K562 (cell line): ENCODE measurements around the gene NFIC. TPM values are rescaled to one million over a fixed set of nuclear protein-coding genes. Genes with fewer than 3 reads are reported as not detected.

Source experiments
- ATAC-seq: fragments of 200-7000 bp; cut with Tn5 transposase; 3 replicates; pipeline ENCODE4 v1.9.1; 2020; ENCODE audit warnings: moderate library complexity
- BruUV-seq: library from RNA; stranded (reverse); fragments of 400-500 nt; replicated peaks from 2 replicates; lab custom pipeline; 2021; lab: Mats Ljungman, UMichigan
- CTCF ChIA-PET: fragments of 300-600 bp; formaldehyde crosslinking; extraction: SDS; loops from one replicate; lab custom pipeline; 2021; ENCODE audit warnings: low intra/inter-chr PET ratio; lab: Yijun Ruan, JAX
- POLR2A ChIA-PET: fragments of 300-600, 350-650 bp; sonication (Branson Sonifier 250); formaldehyde crosslinking; extraction: SDS; loops from one replicate; lab custom pipeline; 2021; ENCODE audit warnings: antibody characterized with exemption, inconsistent platforms; lab: Yijun Ruan, JAX
- DNase-seq, 4 experiments: peaks; one replicate each; pipeline versions ENCODE4 v3.0.0 to v3.0.0-alpha.2; 2011 to 2018; ENCODE audit warnings: low spot score in 3 of 4, mixed read lengths in 3 of 4; ENCODE audit errors: extremely low read depth in 1 of 4
- FAIRE-seq: peaks from 2 replicates; lab custom pipeline; 2011; peaks lifted over from hg19 to GRCh38; lab: Jason Lieb, UNC
- H2AFZ ChIP-seq: 2 replicates; pipeline ENCODE4 v1.6.0; 2011; ENCODE audit warnings: low read depth, low read length, control low read depth, inconsistent platforms
- H3K27ac ChIP-seq: fragments of 200-600 bp; 3 replicates; pipeline ENCODE4 v1.8.0; 2011; ENCODE audit warnings: low read depth, mild to moderate bottlenecking, control low read depth, inconsistent platforms, low read length, moderate library complexity, mixed read lengths; ENCODE audit errors: extremely low read depth
- H3K27me3 ChIP-seq, 2 experiments: fragments of 300-600 bp in 1 of 2; 2 replicates in 1 of 2; 3 replicates in 1 of 2; pipeline versions ENCODE4 v1.6.0 to v1.8.0; 2011; ENCODE audit warnings: inconsistent platforms in 2 of 2, low read length in 2 of 2, mild to moderate bottlenecking in 1 of 2, mixed read lengths in 1 of 2, moderate library complexity in 1 of 2; ENCODE audit not compliant: control insufficient read depth in 2 of 2, insufficient read depth in 2 of 2
- H3K36me3 ChIP-seq: fragments of 300-600 bp; 3 replicates; pipeline ENCODE4 v1.8.0; 2011; ENCODE audit warnings: mild to moderate bottlenecking, low read length, inconsistent platforms; ENCODE audit not compliant: control insufficient read depth, insufficient read depth
- H3K4me1 ChIP-seq, 2 experiments: fragments of 200-600 bp in 1 of 2; replicated peaks in 1 of 2; 2 replicates in 1 of 2; 3 replicates in 1 of 2; pipeline versions ENCODE4 v1.5.1 to v1.8.0; 2011; ENCODE audit warnings: inconsistent platforms in 2 of 2, low read length in 2 of 2, mild to moderate bottlenecking in 1 of 2, mixed read lengths in 1 of 2, moderate library complexity in 1 of 2; ENCODE audit not compliant: control insufficient read depth in 2 of 2, insufficient read depth in 2 of 2
- H3K4me2 ChIP-seq: 2 replicates; pipeline ENCODE4 v1.6.1; 2011; ENCODE audit warnings: low read length, control low read depth, inconsistent platforms, mixed read lengths; ENCODE audit not compliant: insufficient read depth
- H3K4me3 ChIP-seq: fragments of 200-600 bp; sonication (generic), shearing (Covaris generic); 2 replicates; pipeline ENCODE4 v1.5.1; 2016; ENCODE audit warnings: control low read depth, inconsistent platforms
- H3K79me2 ChIP-seq: fragments of 200-600 bp; 3 replicates; pipeline ENCODE4 v1.8.0; 2011; ENCODE audit warnings: low read length, inconsistent platforms; ENCODE audit not compliant: control insufficient read depth, insufficient read depth
- H3K9ac ChIP-seq, 2 experiments: 2 replicates each; pipeline versions ENCODE4 v1.6.0 to v1.6.1; 2011; ENCODE audit warnings: low read depth in 2 of 2, low read length in 2 of 2, control low read depth in 1 of 2, inconsistent platforms in 1 of 2, mild to moderate bottlenecking in 1 of 2, mixed read lengths in 1 of 2; ENCODE audit not compliant: insufficient read depth in 1 of 2
- H3K9me1 ChIP-seq: one replicate; pipeline ENCODE4 v1.6.0; 2011; ENCODE audit warnings: inconsistent platforms, mild to moderate bottlenecking, low read length, moderate library complexity; ENCODE audit not compliant: control insufficient read depth, insufficient read depth
- H3K9me3 ChIP-seq: replicated peaks from 2 replicates; pipeline ENCODE4 v1.5.1; 2011; ENCODE audit warnings: low read depth, low read length, inconsistent platforms; ENCODE audit not compliant: control insufficient read depth, insufficient read depth
- H4K20me1 ChIP-seq: replicated peaks from 2 replicates; pipeline ENCODE4 v1.6.1; 2011; ENCODE audit warnings: low read length, inconsistent platforms, mixed read lengths; ENCODE audit not compliant: control insufficient read depth, insufficient read depth
- ARID2 ChIP-seq: fragments of 450-650 bp; IDR thresholded peaks from 2 replicates; pipeline ENCODE4 v1.6.1; 2017; ENCODE audit warnings: antibody characterized with exemption, mild to moderate bottlenecking
- CAMTA2 ChIP-seq: fragments of 250-450 bp; sonication (Bioruptor Pico); conservative IDR thresholded peaks from 2 replicates; pipeline ENCODE4 v1.5.1; 2022
- CREB5 ChIP-seq: fragments of 250-450 bp; sonication (Bioruptor Pico); IDR thresholded peaks from 2 replicates; pipeline ENCODE4 v1.5.0; 2020; ENCODE audit warnings: mild to moderate bottlenecking
- ETS2 ChIP-seq: IDR thresholded peaks from 2 replicates; pipeline ENCODE4 v1.6.1; 2016; ENCODE audit warnings: borderline replicate concordance, missing genetic modification characterization, mild to moderate bottlenecking, moderate library complexity, missing compliant biosample characterization; ENCODE audit not compliant: poor library complexity, severe bottlenecking
- HCFC1 ChIP-seq: IDR thresholded peaks from 2 replicates; pipeline ENCODE4 v1.6.1; 2012; ENCODE audit warnings: low read depth, low read length, improper control_type of control experiment
- IRF1 ChIP-seq: sonication (generic); formaldehyde crosslinking; IDR thresholded peaks from 2 replicates; pipeline ENCODE4 v1.8.0; 2022; ENCODE audit warnings: missing genetic modification reagents, mild to moderate bottlenecking, borderline replicate concordance
- NFIC ChIP-seq: fragments of 450-650 bp; IDR thresholded peaks from 2 replicates; pipeline ENCODE4 v1.6.1; 2017; ENCODE audit warnings: mild to moderate bottlenecking, inconsistent platforms
- SP1 ChIP-seq: sonication (generic); formaldehyde crosslinking; IDR thresholded peaks from 2 replicates; pipeline ENCODE4 v1.8.1; 2022; ENCODE audit warnings: mild to moderate bottlenecking, missing genetic modification reagents
- U2AF2 ChIP-seq: fragments of 200-400 bp; formaldehyde crosslinking; optimal IDR thresholded peaks from 2 replicates; pipeline ENCODE3; 2017; ENCODE audit warnings: low read depth, mild to moderate bottlenecking, low read length
- XRCC4 ChIP-seq: IDR thresholded peaks from one replicate; pipeline ENCODE4 v1.6.1; 2011; ENCODE audit not compliant: insufficient read depth, insufficient read length; ENCODE audit errors: extremely low read depth
- ZNF507 ChIP-seq: conservative IDR thresholded peaks from 2 replicates; pipeline ENCODE4 v1.6.1; 2017; ENCODE audit warnings: missing genetic modification characterization, missing compliant biosample characterization
- WGBS: fragments of 100-300 bp; shearing (Covaris generic); methylation state at CpG from one replicate; pipeline ENCODE4 v1.1.6; 2016; ENCODE audit warnings: low coverage, mixed read lengths; ENCODE audit not compliant: insufficient coverage; ENCODE audit errors: missing lambda C conversion rate; 5-methylcytosine and 5-hydroxymethylcytosine counted together
- in situ Hi-C: fragments of 300-500 bp; cut with MboI; formaldehyde crosslinking; loops from 4 replicates; pipeline ENCODE4 v1.15.0; 2018; ENCODE audit warnings: inconsistent platforms, mixed read lengths
- intact Hi-C: fragments of 100-400 bp; cut with micrococcal nuclease; formaldehyde crosslinking; loops from 2 replicates; pipeline ENCODE4 v1.14.2; 2022
- polyA plus RNA-seq, 8 experiments: library from polyadenylated mRNA; depleted of rRNA in 4 of 8; stranded (reverse) in 5 of 8; unstranded in 3 of 8; fragments of >200 nt; fragmentation: Nextera tagmentation in 2 of 8; fragmentation: Illumina TruSeq in 1 of 8; extraction: Ambion mirVana in 2 of 8; extraction: Trizol in 1 of 8; gene quantifications; 2 replicates each; pipeline versions ENCODE4 v1.2.1 to v1.2.3, GENCODE V29; 2011 to 2014; ENCODE audit warnings: inconsistent platforms in 1 of 8, missing spikeins in 1 of 8
- total RNA-seq, 7 experiments: library from RNA; depleted of rRNA in 6 of 7; stranded (reverse); fragments of >200 nt in 6 of 7; fragmentation: Illumina TruSeq in 2 of 7; extraction: Trizol in 2 of 7; gene quantifications; 2 replicates each; pipeline versions ENCODE4 v1.2.1 to v1.2.3, GENCODE V29; 2011 to 2021; ENCODE audit warnings: low replicate concordance in 1 of 7

NFIC gene
- total and polyA plus RNA-seq, 9 of the 15 experiments (the other 6 are each of a cell fraction or from before 2014, with no cell fraction given): 0.71 to 62.1 (median 6.9) TPM

- no peaks in the 10 kb centered on the region for H3K79me2 ChIP-seq
- no peak for FAIRE-seq
- in situ Hi-C loops: no loop called here
- BruUV-seq: no TSS peak
- 28% methylated on average over 33 of the region's 49 CpGs for WGBS
- H3K27ac ChIP-seq: no peak overlapping the region
- no peaks in the 10 kb centered on the region for H3K9me1 ChIP-seq
- no peaks in the 10 kb centered on the region for H3K36me3 ChIP-seq
- peaks cover 8% of the 10 kb centered on the region; the same call in 1 of the 2 replicates for H4K20me1 ChIP-seq
- H3K9ac ChIP-seq: no peak overlapping the region
- no peak overlapping the region for H3K4me3 ChIP-seq
- H3K27me3 ChIP-seq: peaks cover 21 to 27% of the 10 kb centered on the region in 2 experiments; a peak in 4 of 5 replicates
- POLR2A ChIA-PET: interaction anchor here (0.5 to 0.6 kb wide), 3 partner anchors 9 to 142 kb away, joined by 3 to 5 read pairs (median 3); no protein-coding TSS in a partner anchor
- peak in 3 of 4 experiments; percentile 23 to 36 (median 31) for DNase-seq
- CTCF ChIA-PET: no interaction called here
- H3K4me2 ChIP-seq: no peak overlapping the region
- intact Hi-C loops: no loop called here
- no peak for ATAC-seq
- TF ChIP-seq ETS2 (no peak), NFIC (peak; percentile 88), XRCC4 (no peak), ZNF507 (no peak)
- TF ChIP-seq, all 486 proteins: peak for 1
- Histone ChIP-seq H3K9me3 (no peaks in the 10 kb centered on the region), H3K4me1 (peaks cover 11 to 45% of the 10 kb centered on the region in 2 experiments), H2AFZ (no peak overlapping the region)
Measured at GRCh38 chr19:3482507-3483225, 116.3 kb downstream of the NFIC start.

DNA sequence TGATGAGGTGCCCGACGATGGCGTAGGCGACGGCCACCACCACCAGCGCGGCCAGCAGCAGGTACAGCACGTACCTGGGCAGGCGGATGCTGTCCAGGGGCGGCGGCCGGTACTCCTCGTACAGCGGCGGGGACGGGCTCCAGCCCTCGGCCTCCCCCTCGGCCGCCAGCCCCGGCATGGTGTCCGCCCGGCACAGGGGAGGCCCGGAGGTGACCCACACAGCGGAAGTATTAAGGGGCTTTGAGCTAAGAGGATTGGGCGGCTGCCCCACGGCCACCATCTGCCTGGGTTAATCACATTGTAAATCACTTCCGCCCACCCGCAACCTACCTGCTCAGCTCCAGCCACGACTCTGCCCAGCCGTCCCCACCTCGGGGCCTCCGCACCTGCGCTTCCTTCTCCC lies 116.8 kb downstream of the NFIC start, which contains the start of gene SMIM44:
TSS of gene SMIM44 (minus strand) at position 216 of the 403 bp plus-strand sequence. CDS start at position 178, 38 bp downstream.
- Histone ChIP-seq H3K79me2 (no peaks in the 10 kb centered on the region), H3K4me3 (no peak within 1 kb of the TSS), H3K4me2 (no peak within 1 kb of the TSS), H3K9me1 (no peaks in the 10 kb centered on the region), H4K20me1 (peaks cover 8% of the 10 kb centered on the region; the same call in 1 of the 2 replicates), H3K36me3 (no peaks in the 10 kb centered on the region; the same call in 2 of the 3 replicates), H3K4me1 (peaks cover 7 to 41% of the 10 kb centered on the region in 2 experiments), H3K9me3 (no peaks in the 10 kb centered on the region), H3K27ac (no peak within 1 kb of the TSS), H2AFZ (no peak within 1 kb of the TSS), H3K9ac (no peak within 1 kb of the TSS; a peak in 1 of 4 replicates), H3K27me3 (peaks cover 21 to 27% of the 10 kb centered on the region in 2 experiments; a peak in 4 of 5 replicates)
- in situ Hi-C loops (no loop called here), intact Hi-C loops (no loop called here)
- FAIRE-seq: no peak
- no peak for DNase-seq
- TF ChIP-seq HCFC1 (no peak), U2AF2 (no peak), CAMTA2 (CRISPR knock-in tag) (no peak), IRF1 (CRISPR knock-in tag) (no peak), SP1 (CRISPR knock-in tag) (no peak), ARID2 (no peak), CREB5 (CRISPR knock-in tag) (no peak)
- POLR2A ChIA-PET: interaction anchor here (0.6 kb wide), 2 partner anchors 13 to 90 kb away, joined by 3 read pairs; no protein-coding TSS in a partner anchor
- CTCF ChIA-PET: no interaction called here
- no peak for ATAC-seq
- no TSS peak for BruUV-seq
- WGBS: 16% methylated on average over 24 of the region's 33 CpGs
